GM23338 (cell line): ENCODE results near the gene RPL3. TPM values are rescaled to one million over a fixed set of nuclear protein-coding genes. Genes with fewer than 3 reads are reported as not detected.
A peak's percentile ranks its signal among the peaks of the same experiment; 100 is the strongest.

Experiments used
- ATAC-seq: fragments of 200-7000 bp; cut with Tn5 transposase; 3 replicates; pipeline ENCODE4 v1.9.1; 2020
- DNase-seq: peaks from one replicate; pipeline ENCODE4 v3.0.0-alpha.2; 2015; ENCODE audit warnings: low spot score
- H2AFZ ChIP-seq: fragments of 200-600 bp; sonication (generic); 2 replicates; pipeline ENCODE4 v1.8.0; 2016; ENCODE audit warnings: antibody characterized with exemption, mild to moderate bottlenecking, moderate library complexity
- H3F3A ChIP-seq: fragments of 200-600 bp; sonication (generic); replicated peaks from 2 replicates; pipeline ENCODE4 v1.8.0; 2017; ENCODE audit warnings: antibody characterized with exemption, mixed run types, low read depth
- H3K27ac ChIP-seq: fragments of 200-600 bp; sonication (generic); 2 replicates; pipeline ENCODE4 v1.6.1; 2016; ENCODE audit warnings: low read depth
- H3K27me3 ChIP-seq: fragments of 200-600 bp; sonication (generic); 2 replicates; pipeline ENCODE4 v1.8.0; 2016; ENCODE audit warnings: mild to moderate bottlenecking, mixed run types, moderate library complexity; ENCODE audit not compliant: insufficient read depth
- H3K36me3 ChIP-seq: fragments of 200-600 bp; sonication (generic); 2 replicates; pipeline ENCODE4 v1.8.0; 2016; ENCODE audit warnings: mild to moderate bottlenecking; ENCODE audit not compliant: insufficient read depth
- H3K4me1 ChIP-seq: fragments of 200-600 bp; sonication (generic); 2 replicates; pipeline ENCODE4 v1.8.0; 2016; ENCODE audit warnings: mild to moderate bottlenecking, moderate library complexity; ENCODE audit not compliant: insufficient read depth
- H3K4me2 ChIP-seq: fragments of 200-600 bp; sonication (generic); 2 replicates; pipeline ENCODE4 v1.7.1; 2017; ENCODE audit warnings: mixed run types
- H3K4me3 ChIP-seq: fragments of 200-600 bp; sonication (generic); 2 replicates; pipeline ENCODE4 v1.6.1; 2016; ENCODE audit warnings: mixed run types
- H3K79me2 ChIP-seq: fragments of 200-600 bp; sonication (generic); replicated peaks from 2 replicates; pipeline ENCODE4 v1.8.0; 2017; ENCODE audit warnings: mild to moderate bottlenecking; ENCODE audit not compliant: insufficient read depth
- H3K9me2 ChIP-seq: fragments of 200-600 bp; sonication (generic); 2 replicates; pipeline ENCODE4 v1.8.0; 2017; ENCODE audit not compliant: insufficient read depth
- H4K20me1 ChIP-seq: fragments of 200-600 bp; sonication (generic); replicated peaks from 2 replicates; pipeline ENCODE4 v1.8.0; 2017; ENCODE audit warnings: mild to moderate bottlenecking; ENCODE audit not compliant: insufficient read depth
- H3K27ac Mint-ChIP-seq: 2 replicates; pipeline ENCODE4 v1.8.0; 2020; ENCODE audit warnings: inconsistent platforms, mild to moderate bottlenecking, moderate library complexity, mixed read lengths
- H3K27me3 Mint-ChIP-seq: 3 replicates; pipeline ENCODE4 v1.8.0; 2022; ENCODE audit warnings: low read depth, mild to moderate bottlenecking, moderate library complexity, mixed read lengths, inconsistent platforms; ENCODE audit not compliant: insufficient read depth, poor library complexity
- H3K36me3 Mint-ChIP-seq: 3 replicates; pipeline ENCODE4 v1.8.0; 2021; ENCODE audit warnings: low read depth, mild to moderate bottlenecking, inconsistent platforms, moderate library complexity, mixed read lengths
- H3K4me1 Mint-ChIP-seq: 3 replicates; pipeline ENCODE4 v1.8.0; 2020; ENCODE audit warnings: mild to moderate bottlenecking, inconsistent platforms, mixed read lengths
- H3K4me3 Mint-ChIP-seq: 3 replicates; pipeline ENCODE4 v1.8.0; 2021; ENCODE audit warnings: moderate library complexity, mild to moderate bottlenecking, inconsistent platforms, mixed read lengths
- H3K9me3 Mint-ChIP-seq: 3 replicates; pipeline ENCODE4 v1.8.0; 2020; ENCODE audit warnings: moderate library complexity, mild to moderate bottlenecking, inconsistent platforms, mixed read lengths
- CREB1 ChIP-seq: fragments of 250-450 bp; sonication (Bioruptor Pico); IDR thresholded peaks from 2 replicates; pipeline ENCODE4 v1.5.0; 2020; ENCODE audit warnings: low read depth, mild to moderate bottlenecking, moderate library complexity
- CTCF ChIP-seq, 2 experiments: fragments of 200-600 bp in 1 of 2; sonication (generic) in 1 of 2; conservative IDR thresholded peaks; 2 replicates each; pipeline versions ENCODE4 v1.5.1 to v1.6.1; 2016 to 2017; ENCODE audit warnings: antibody characterized with exemption in 2 of 2, low read depth in 2 of 2, mild to moderate bottlenecking in 2 of 2, moderate library complexity in 1 of 2
- EZH2 ChIP-seq: fragments of 200-600 bp; sonication (generic); IDR thresholded peaks from one replicate; pipeline ENCODE4 v1.8.0; 2017; ENCODE audit warnings: antibody characterized with exemption, mild to moderate bottlenecking, low read depth; ENCODE audit not compliant: unreplicated experiment
- JUNB ChIP-seq: IDR thresholded peaks from one replicate; pipeline ENCODE4 v1.6.1; 2016; ENCODE audit warnings: antibody characterized with exemption; ENCODE audit not compliant: unreplicated experiment
- NANOG ChIP-seq: IDR thresholded peaks from 2 replicates; pipeline ENCODE4 v1.6.1; 2016; ENCODE audit warnings: antibody characterized with exemption, borderline replicate concordance
- POLR2AphosphoS5 ChIP-seq: IDR thresholded peaks from 2 replicates; pipeline ENCODE4 v1.6.1; 2016; ENCODE audit warnings: antibody characterized with exemption, low read depth
- REST ChIP-seq: IDR thresholded peaks from one replicate; pipeline ENCODE4 v1.6.1; 2018; ENCODE audit warnings: antibody characterized with exemption; ENCODE audit not compliant: unreplicated experiment
- ZNF114 ChIP-seq: fragments of 250-450 bp; sonication (Bioruptor Pico); IDR thresholded peaks from 2 replicates; pipeline ENCODE4 v1.5.0; 2020; ENCODE audit warnings: mild to moderate bottlenecking, moderate library complexity
- polyA plus RNA-seq: library from polyadenylated mRNA; unstranded; fragments of >200 nt; fragmentation: Nextera tagmentation; extraction: Ambion mirVana; gene quantifications from 2 replicates; pipeline ENCODE4 v1.2.1, GENCODE V29; 2016
- total RNA-seq: library from RNA; depleted of rRNA; stranded (reverse); fragments of >200 nt; shearing (Covaris generic); gene quantifications from 2 replicates; pipeline ENCODE4 v1.2.3, GENCODE V29; 2014

Gene RPL3
- total and polyA plus RNA-seq, 2 experiments from 2014 or later = 1,983 to 3,244 TPM

DNA sequence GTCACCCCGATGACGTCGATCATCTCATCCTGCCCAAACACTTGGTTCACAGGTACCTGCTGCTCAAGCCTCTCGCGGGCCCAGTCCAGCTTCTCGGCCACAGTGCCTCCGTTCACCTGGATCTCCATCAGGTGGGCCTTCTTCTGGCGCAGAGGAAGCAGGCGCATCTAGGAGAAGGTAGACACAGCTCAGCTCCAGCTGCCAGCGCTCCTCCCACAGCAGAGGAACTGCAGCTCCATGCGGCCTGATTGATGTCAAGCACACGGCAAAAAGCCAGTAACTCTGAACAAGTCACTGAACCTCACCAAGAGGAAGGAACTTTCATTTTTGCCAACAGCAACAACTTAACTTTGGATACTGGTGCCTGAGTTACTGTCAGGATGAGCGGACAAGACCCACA, 4.0 kb downstream of the RPL3 start:
- peaks cover 86% of the 10 kb centered on the region for H3K36me3 Mint-ChIP-seq
- Histone ChIP-seq H3K9me2 (no peaks in the 10 kb centered on the region), H3K4me3 (peak overlapping the region; percentile 98; the same call in 1 of the 2 replicates), H3K36me3 (peaks cover 68% of the 10 kb centered on the region), H3K4me1 (peaks cover 40% of the 10 kb centered on the region), H3K27me3 (no peaks in the 10 kb centered on the region), H3F3A (peaks cover 85% of the 10 kb centered on the region), H3K4me2 (peak overlapping the region; percentile 100), H3K27ac (peak overlapping the region; percentile 99), H2AFZ (no peak overlapping the region), H4K20me1 (peaks cover 61% of the 10 kb centered on the region), H3K79me2 (peaks cover 49% of the 10 kb centered on the region)
- TF ChIP-seq CREB1 (CRISPR knock-in tag) = no peak
- no peak for TF ChIP-seq EZH2
- no peak for TF ChIP-seq JUNB
- TF ChIP-seq REST = no peak
- peaks cover 18% of the 10 kb centered on the region for H3K9me3 Mint-ChIP-seq
- H3K4me3 Mint-ChIP-seq = peak overlapping the region; percentile 100
- peaks cover 52% of the 10 kb centered on the region for H3K4me1 Mint-ChIP-seq
- no peak for DNase-seq
- no peak for ATAC-seq
- peak overlapping the region; percentile 92 for H3K27ac Mint-ChIP-seq
- peaks cover 71% of the 10 kb centered on the region for H3K27me3 Mint-ChIP-seq

GRCh38 chr22:39314251-39314971, 5.0 kb downstream of the RPL3 start:
- Histone ChIP-seq H3K4me3 (peak overlapping the region; percentile 98; the same call in 1 of the 2 replicates), H3K4me1 (peaks cover 48% of the 10 kb centered on the region), H3K4me2 (peak overlapping the region; percentile 100; the same call in 1 of the 2 replicates), H3K36me3 (peaks cover 68% of the 10 kb centered on the region), H3K79me2 (peaks cover 49% of the 10 kb centered on the region), H2AFZ (no peak overlapping the region), H3K27ac (peak overlapping the region; percentile 99), H3K27me3 (no peaks in the 10 kb centered on the region), H4K20me1 (peaks cover 61% of the 10 kb centered on the region), H3K9me2 (no peaks in the 10 kb centered on the region), H3F3A (peaks cover 94% of the 10 kb centered on the region)
- H3K9me3 Mint-ChIP-seq = peaks cover 17% of the 10 kb centered on the region
- H3K27ac Mint-ChIP-seq = peak overlapping the region; percentile 92
- ATAC-seq = no peak
- peaks cover 61% of the 10 kb centered on the region for H3K4me1 Mint-ChIP-seq
- H3K4me3 Mint-ChIP-seq = peak overlapping the region; percentile 100
- DNase-seq = peak; percentile 47
- TF ChIP-seq NANOG (no peak), CTCF (conservative IDR thresholded peaks at IDR 0.05; ENCODE audit: low read depth in 2 of 2) (peak; percentile 5 to 34; a peak in 2 of 4 replicates), POLR2AphosphoS5 (peak; percentile 21), ZNF114 (CRISPR knock-in tag) (no peak)
- H3K27me3 Mint-ChIP-seq = peaks cover 78% of the 10 kb centered on the region
- peaks cover 84% of the 10 kb centered on the region for H3K36me3 Mint-ChIP-seq
